Memory B cell (primary cell): Measurements from ENCODE around the gene PRDX6.
"Not testable (repeated sequence)": the region's sequence is repeated elsewhere in the genome, so short reads cannot be mapped to it uniquely, and the experiment has no call there.

Experiments used
- ATAC-seq: fragments of 150-1000 bp; cut with Tn5 transposase; 2 replicates; pipeline ENCODE4 v1.10.0; 2021; ENCODE audit warnings: low read depth, mild to moderate bottlenecking, moderate library complexity
- DNase-seq, 2 donors: peaks; one replicate each; pipeline ENCODE4 v3.0.0; 2022; ENCODE audit warnings: low spot score in 2 of 2
- H3K27ac Mint-ChIP-seq: one replicate; pipeline ENCODE4 v1.8.0; 2022; ENCODE audit warnings: mild to moderate bottlenecking, moderate library complexity, mixed read lengths
- H3K27me3 Mint-ChIP-seq: one replicate; pipeline ENCODE4 v1.8.0; 2022; ENCODE audit warnings: mixed read lengths
- H3K36me3 Mint-ChIP-seq: one replicate; pipeline ENCODE4 v1.8.0; 2022; ENCODE audit warnings: mild to moderate bottlenecking, mixed read lengths
- H3K4me1 Mint-ChIP-seq: one replicate; pipeline ENCODE4 v1.8.0; 2022; ENCODE audit warnings: mixed read lengths
- H3K4me3 Mint-ChIP-seq: one replicate; pipeline ENCODE4 v1.8.0; 2022; ENCODE audit warnings: mild to moderate bottlenecking, moderate library complexity, mixed read lengths
- H3K9me3 Mint-ChIP-seq: one replicate; pipeline ENCODE4 v1.8.0; 2022; ENCODE audit warnings: mixed read lengths

PRDX6 gene

DNA sequence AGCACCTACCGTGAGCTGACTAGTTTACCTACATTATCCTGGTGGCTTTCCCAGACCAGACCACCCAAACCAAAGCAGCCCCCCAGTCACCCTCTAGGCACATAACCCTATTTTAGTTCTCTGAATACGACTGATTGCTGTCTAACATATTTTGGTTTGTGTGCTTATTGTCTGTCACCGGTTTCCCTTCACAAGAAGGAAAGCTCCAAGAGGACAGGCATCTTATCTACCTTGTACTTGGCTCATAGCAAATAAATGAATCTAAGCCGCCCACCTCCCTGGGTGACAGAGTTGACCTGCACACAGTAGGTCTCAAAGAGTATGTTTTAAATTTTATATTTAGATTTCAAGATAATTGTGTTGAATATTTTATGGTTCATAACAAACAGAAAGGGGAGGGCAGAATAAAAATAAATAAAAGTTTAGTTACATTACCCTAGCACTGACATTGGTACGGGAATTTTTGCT lies 904 bp upstream of the PRDX6 start:
- ATAC-seq = no peak

GRCh38 chr1:173476665-173477285 lies 360 bp upstream of the PRDX6 start:
- H3K4me3 Mint-ChIP-seq = peak overlapping the region; percentile 93
- H3K4me1 Mint-ChIP-seq = peaks cover 42% of the 10 kb centered on the region
- peaks cover 14% of the 10 kb centered on the region for H3K36me3 Mint-ChIP-seq
- no peaks in the 10 kb centered on the region for H3K9me3 Mint-ChIP-seq
- peak overlapping the region; percentile 91 for H3K27ac Mint-ChIP-seq
- H3K27me3 Mint-ChIP-seq = no peaks in the 10 kb centered on the region
- ATAC-seq (peak; percentile 89), DNase-seq (peak; percentile 64 to 74)

More for the DNA sequence above, 904 bp upstream of the PRDX6 start:
- Mint-ChIP-seq H3K27me3 (no peaks in the 10 kb centered on the region), H3K27ac (no peak overlapping the region), H3K4me1 (peaks cover 42% of the 10 kb centered on the region), H3K4me3 (peak overlapping the region; percentile 92), H3K36me3 (peaks cover 13% of the 10 kb centered on the region), H3K9me3 (no peaks in the 10 kb centered on the region)
- no peak for DNase-seq

DNA sequence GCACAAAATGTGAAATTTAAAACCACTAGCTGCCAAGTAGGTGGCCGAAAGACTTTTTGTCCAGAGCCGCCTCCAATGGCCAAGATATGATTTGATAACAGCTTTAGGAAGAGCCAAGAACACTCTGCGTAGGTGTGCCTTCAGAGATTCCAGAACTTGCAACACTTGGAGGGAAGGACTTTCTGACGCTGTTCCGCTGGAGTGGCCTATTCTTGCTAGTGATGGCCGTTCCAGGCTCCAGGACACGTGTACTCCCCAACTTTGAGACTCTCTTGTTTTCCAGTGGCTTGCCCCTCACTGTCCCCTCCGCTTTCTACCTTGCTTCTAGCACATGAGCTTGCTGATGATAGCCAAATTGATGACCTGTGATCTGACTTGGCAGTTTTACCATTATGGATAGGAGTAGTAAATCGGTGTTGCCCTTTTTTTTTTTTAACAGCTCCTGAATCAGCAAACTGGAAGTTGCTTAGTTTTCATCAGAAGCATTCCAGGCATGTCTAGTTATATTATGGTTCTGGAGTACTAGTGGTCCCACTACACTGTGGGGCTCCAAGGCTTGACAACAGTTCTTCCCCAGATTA lies 1.0 kb downstream of the PRDX6 start:
- peaks cover 18% of the 10 kb centered on the region for H3K36me3 Mint-ChIP-seq
- no peaks in the 10 kb centered on the region for H3K9me3 Mint-ChIP-seq
- no peaks in the 10 kb centered on the region for H3K27me3 Mint-ChIP-seq
- peaks cover 44% of the 10 kb centered on the region for H3K4me1 Mint-ChIP-seq
- ATAC-seq (no peak), DNase-seq (no peak)
- H3K27ac Mint-ChIP-seq = peak overlapping the region; percentile 91
- H3K4me3 Mint-ChIP-seq = peak overlapping the region; percentile 93

DNA sequence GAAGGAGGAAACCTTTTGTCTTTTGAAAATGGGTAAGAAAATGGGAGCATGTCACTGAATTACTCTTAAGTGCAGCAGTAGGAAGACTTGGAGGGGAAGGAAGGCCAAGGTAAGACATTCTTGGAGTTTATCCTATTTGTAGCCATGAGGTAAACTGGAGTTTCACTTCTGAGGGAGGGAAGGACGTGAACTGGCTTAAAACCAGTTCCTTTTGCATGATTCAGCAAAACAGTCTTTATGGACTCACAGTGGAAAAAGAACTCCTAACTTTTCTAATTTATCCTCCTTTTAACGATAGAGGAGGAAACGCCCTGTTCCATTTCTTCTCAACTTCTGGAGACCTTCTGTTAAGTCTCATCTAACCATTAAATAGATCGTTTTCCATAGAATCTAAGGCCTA lies 2.5 kb downstream of the PRDX6 start:
- Mint-ChIP-seq H3K9me3 (no peaks in the 10 kb centered on the region), H3K27me3 (no peaks in the 10 kb centered on the region), H3K4me1 (peaks cover 34% of the 10 kb centered on the region), H3K27ac (no peak overlapping the region), H3K4me3 (no peak overlapping the region), H3K36me3 (peaks cover 24% of the 10 kb centered on the region)
- ATAC-seq = no peak
- DNase-seq = no peak

DNA sequence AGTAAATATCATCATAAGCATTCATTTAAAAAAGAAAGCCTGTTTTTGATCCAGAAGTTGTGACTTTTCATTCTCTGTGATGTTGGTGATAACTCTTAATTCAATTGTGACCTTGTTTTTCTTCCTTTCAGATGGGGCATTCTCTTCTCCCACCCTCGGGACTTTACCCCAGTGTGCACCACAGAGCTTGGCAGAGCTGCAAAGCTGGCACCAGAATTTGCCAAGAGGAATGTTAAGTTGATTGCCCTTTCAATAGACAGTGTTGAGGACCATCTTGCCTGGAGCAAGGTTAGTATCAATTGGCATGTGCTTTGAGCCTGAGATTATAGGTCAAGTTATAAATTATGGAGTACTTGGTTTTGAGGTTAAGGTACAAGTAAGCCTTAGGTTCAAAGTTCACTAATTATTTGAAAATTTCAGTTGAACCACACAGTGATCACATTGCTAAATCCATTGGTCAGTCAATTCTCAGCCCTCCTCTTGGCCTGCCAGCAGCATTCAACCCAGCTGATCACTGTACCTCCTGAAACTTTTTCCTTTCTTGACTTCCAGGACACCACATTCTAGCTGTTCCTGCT lies 4.1 kb downstream of the PRDX6 start:
- H3K4me1 Mint-ChIP-seq = peaks cover 21% of the 10 kb centered on the region

DNA sequence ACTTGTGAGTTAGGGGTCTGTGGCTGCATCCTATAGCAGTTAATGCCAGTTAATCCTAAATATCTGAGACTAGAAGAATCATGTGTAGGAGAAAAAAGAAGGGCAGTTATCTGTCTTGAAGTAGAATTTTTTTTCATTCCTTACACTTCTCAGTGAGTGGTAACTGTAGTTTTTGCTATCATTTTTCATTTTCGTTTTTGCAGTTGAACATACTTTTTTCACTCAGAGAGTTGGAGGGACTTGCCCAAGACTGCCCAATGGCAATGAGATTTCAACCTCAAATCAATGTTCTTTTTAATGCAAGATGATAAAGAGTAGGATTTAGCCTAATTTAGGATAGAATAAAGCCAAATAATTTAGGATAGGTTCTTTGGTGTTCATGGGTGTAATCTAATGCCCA lies 5.5 kb downstream of the PRDX6 start:
- no peak overlapping the region for H3K27ac Mint-ChIP-seq
- DNase-seq = no peak

More for the DNA sequence above, 4.1 kb downstream of the PRDX6 start:
- ATAC-seq (no peak), DNase-seq (no peak)
- Mint-ChIP-seq H3K36me3 (peaks cover 35% of the 10 kb centered on the region), H3K27ac (peak overlapping the region; percentile 3), H3K4me3 (no peak overlapping the region), H3K9me3 (no peaks in the 10 kb centered on the region), H3K27me3 (no peaks in the 10 kb centered on the region)

GRCh38 chr1:173484276-173484675 lies 7.1 kb downstream of the PRDX6 start:
- no peaks in the 10 kb centered on the region for H3K9me3 Mint-ChIP-seq
- no peak for ATAC-seq
- no peak overlapping the region for H3K4me3 Mint-ChIP-seq
- no peaks in the 10 kb centered on the region for H3K27me3 Mint-ChIP-seq
- no peak overlapping the region for H3K27ac Mint-ChIP-seq
- peaks cover 51% of the 10 kb centered on the region for H3K36me3 Mint-ChIP-seq
- no peak for DNase-seq
- H3K4me1 Mint-ChIP-seq = peaks cover 12% of the 10 kb centered on the region

More for the DNA sequence above, 5.5 kb downstream of the PRDX6 start:
- ATAC-seq = no peak
- Mint-ChIP-seq H3K36me3 (peaks cover 41% of the 10 kb centered on the region), H3K9me3 (no peaks in the 10 kb centered on the region), H3K4me1 (peaks cover 21% of the 10 kb centered on the region), H3K27me3 (no peaks in the 10 kb centered on the region), H3K4me3 (no peak overlapping the region)

- no peaks in the 10 kb centered on the region for H3K27me3 Mint-ChIP-seq
- H3K27ac Mint-ChIP-seq = no peak overlapping the region
- no peaks in the 10 kb centered on the region for H3K9me3 Mint-ChIP-seq
- H3K4me1 Mint-ChIP-seq = peaks cover 4% of the 10 kb centered on the region
- ATAC-seq (no peak), DNase-seq (no peak)
- H3K36me3 Mint-ChIP-seq = peaks cover 50% of the 10 kb centered on the region
- no peak overlapping the region for H3K4me3 Mint-ChIP-seq
These were observed 8.3 kb downstream of the PRDX6 start for GRCh38 chr1:173485401-173485800.

GRCh38 chr1:173488001-173488400 lies 10.9 kb downstream of the PRDX6 start:
- Mint-ChIP-seq H3K36me3 (peaks cover 35% of the 10 kb centered on the region), H3K27me3 (no peaks in the 10 kb centered on the region), H3K27ac (no peak overlapping the region), H3K9me3 (no peaks in the 10 kb centered on the region), H3K4me1 (peaks cover 2% of the 10 kb centered on the region), H3K4me3 (no peak overlapping the region)
- no peak for ATAC-seq
- DNase-seq = no peak

DNA sequence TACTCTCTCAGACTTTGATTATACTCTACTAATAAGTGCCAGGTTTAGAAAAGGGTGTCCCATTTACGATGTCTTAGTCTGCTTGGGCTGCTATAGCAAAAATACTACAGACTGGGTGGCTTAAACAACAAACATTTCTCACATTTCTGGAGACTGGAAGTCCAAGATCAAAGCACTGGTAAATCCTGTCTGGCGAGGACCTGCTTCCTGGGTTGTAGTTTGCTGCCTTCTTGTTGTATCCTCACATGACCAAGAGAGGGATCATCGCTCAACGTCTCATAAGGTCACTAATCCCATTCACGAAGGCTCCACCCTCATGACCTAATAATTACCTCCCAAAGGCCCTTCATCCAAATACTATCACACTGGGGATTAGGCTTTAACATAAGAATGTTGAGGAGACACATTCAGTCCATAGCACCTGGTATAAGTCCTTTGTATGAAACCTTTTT lies 12.0 kb downstream of the PRDX6 start:
- Mint-ChIP-seq H3K27ac (no peak overlapping the region), H3K4me3 (no peak overlapping the region), H3K27me3 (no peaks in the 10 kb centered on the region)

GRCh38 chr1:173489929-173490328 lies 12.8 kb downstream of the PRDX6 start:
- H3K27ac Mint-ChIP-seq = no peak overlapping the region

More for the DNA sequence above, 12.0 kb downstream of the PRDX6 start:
- H3K4me1 Mint-ChIP-seq = peaks cover 2% of the 10 kb centered on the region
- H3K9me3 Mint-ChIP-seq = peaks cover 2% of the 10 kb centered on the region
- H3K36me3 Mint-ChIP-seq = peaks cover 31% of the 10 kb centered on the region
- ATAC-seq (no peak), DNase-seq (no peak)

DNA sequence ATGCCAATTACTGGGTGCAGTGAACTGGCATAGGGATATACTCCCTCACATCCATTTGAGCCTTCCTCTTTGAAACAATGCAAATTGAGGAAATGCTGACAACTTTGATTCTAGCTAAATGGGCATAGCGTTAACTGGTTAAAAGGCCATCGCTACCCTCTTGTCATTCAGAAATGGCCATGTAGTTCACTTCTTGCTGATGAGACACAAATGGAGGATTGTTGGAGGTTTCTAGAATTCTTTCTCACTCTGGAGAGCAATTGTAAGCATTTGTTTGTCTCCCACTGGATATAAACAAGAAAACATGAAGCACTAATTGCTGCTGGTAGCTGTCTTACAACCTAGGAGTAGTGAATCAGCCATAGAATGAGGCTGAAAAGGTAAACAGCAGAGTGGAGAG lies 14.4 kb downstream of the PRDX6 start:
- DNase-seq (no peak), ATAC-seq (no peak)
- Mint-ChIP-seq H3K4me3 (no peak overlapping the region), H3K36me3 (peaks cover 17% of the 10 kb centered on the region), H3K27me3 (no peaks in the 10 kb centered on the region), H3K27ac (no peak overlapping the region), H3K9me3 (peaks cover 2% of the 10 kb centered on the region), H3K4me1 (no peaks in the 10 kb centered on the region)

More at GRCh38 chr1:173489929-173490328, 12.8 kb downstream of the PRDX6 start:
- Mint-ChIP-seq H3K4me1 (no peaks in the 10 kb centered on the region), H3K27me3 (no peaks in the 10 kb centered on the region), H3K4me3 (no peak overlapping the region), H3K9me3 (peaks cover 2% of the 10 kb centered on the region), H3K36me3 (peaks cover 26% of the 10 kb centered on the region)
- no peak for ATAC-seq
- no peak for DNase-seq

DNA sequence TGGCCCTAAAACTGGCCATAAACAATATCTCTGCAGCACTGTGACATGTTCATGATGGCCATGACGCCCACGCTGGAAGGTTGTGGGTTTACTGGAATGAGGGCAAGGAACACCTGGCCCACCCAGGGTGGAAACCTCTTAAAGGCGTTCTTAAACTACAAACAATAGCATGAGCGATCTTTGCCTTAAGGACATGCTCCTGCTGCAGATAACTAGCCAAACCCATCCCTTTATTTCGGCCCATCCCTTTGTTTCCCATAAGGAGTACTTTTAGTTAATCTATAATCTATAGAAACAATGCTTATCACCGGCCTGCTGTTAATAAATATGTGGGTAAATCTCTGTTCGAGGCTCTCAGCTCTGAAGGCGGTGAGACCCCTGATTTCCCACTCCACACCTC lies 16.0 kb downstream of the PRDX6 start:
- not testable (repeated sequence) for H3K27ac Mint-ChIP-seq

GRCh38 chr1:173495609-173496267 lies 18.6 kb downstream of the PRDX6 start:
- no peak for ATAC-seq
- H3K27ac Mint-ChIP-seq = no peak overlapping the region
- no peaks in the 10 kb centered on the region for H3K36me3 Mint-ChIP-seq
- H3K9me3 Mint-ChIP-seq = peaks cover 2% of the 10 kb centered on the region
- no peaks in the 10 kb centered on the region for H3K27me3 Mint-ChIP-seq
- H3K4me1 Mint-ChIP-seq = no peaks in the 10 kb centered on the region
- DNase-seq = no peak
- H3K4me3 Mint-ChIP-seq = no peak overlapping the region

More for the DNA sequence above, 16.0 kb downstream of the PRDX6 start:
- not testable (repeated sequence) for DNase-seq, H3K27me3 Mint-ChIP-seq, H3K4me3 Mint-ChIP-seq, H3K4me1 Mint-ChIP-seq, ATAC-seq, H3K36me3 Mint-ChIP-seq, H3K9me3 Mint-ChIP-seq
